ENCODE results near the gene GHDC.
"Not testable (repeated sequence)": the region's sequence is repeated elsewhere in the genome, so short reads cannot be mapped to it uniquely, and the experiment has no call there.

The GHDC gene

GRCh38 chr17:42153919-42154742 is 40.2 kb downstream of the GHDC start:
- no peak for DNase-seq (ENCODE audit: low read depth)

GRCh38 chr17:42146911-42147607 is 47.2 kb downstream of the GHDC start:
- DNase-seq (ENCODE audit: low read depth): no peak

- DNase-seq (ENCODE audit: low read depth): not testable (repeated sequence)
These were observed 51.2 kb downstream of the GHDC start for GRCh38 chr17:42143138-42143537.

GRCh38 chr17:42142371-42142896 is 51.9 kb downstream of the GHDC start:
- no peak for DNase-seq (ENCODE audit: low read depth)

GRCh38 chr17:42141382-42141781 is 52.9 kb downstream of the GHDC start:
- no peak for DNase-seq (ENCODE audit: low read depth)

- not testable (repeated sequence) for DNase-seq (ENCODE audit: low read depth)
These were observed 53.6 kb downstream of the GHDC start for GRCh38 chr17:42140690-42141089.
